Spleen (tissue), 11 donors: ENCODE measurements around the gene SULF2. TPM values are rescaled to one million over a fixed set of nuclear protein-coding genes. Genes with fewer than 3 reads are reported as not detected.

Experiments
- DNase-seq: peaks from one replicate; pipeline ENCODE4 v3.0.0-alpha.2; 2020
- H3K27ac ChIP-seq, 8 donors: fragments of 200-600 bp; sonication (generic) in 7 of 8; 1 replicate in 4 of 8; 2 replicates in 4 of 8; pipeline versions ENCODE4 v1.5.0 to v1.8.0; 2016 to 2021; ENCODE audit warnings: inconsistent platforms in 4 of 8, mild to moderate bottlenecking in 4 of 8, moderate library complexity in 1 of 8
- H3K27me3 ChIP-seq, 7 donors: fragments of 200-600 bp; sonication (generic) in 6 of 7; replicated peaks in 1 of 7; 1 replicate in 4 of 7; 2 replicates in 3 of 7; pipeline versions ENCODE4 v1.5.0 to v1.8.0; 2016 to 2021; ENCODE audit warnings: inconsistent platforms in 3 of 7, mild to moderate bottlenecking in 1 of 7
- H3K36me3 ChIP-seq, 6 donors: fragments of 200-600 bp; sonication (generic) in 5 of 6; 1 replicate in 4 of 6; 2 replicates in 2 of 6; pipeline versions ENCODE4 v1.5.0 to v1.8.0; 2016 to 2021; ENCODE audit warnings: inconsistent platforms in 2 of 6
- H3K4me1 ChIP-seq, 6 donors: fragments of 200-600 bp; sonication (generic) in 5 of 6; 1 replicate in 3 of 6; 2 replicates in 3 of 6; pipeline versions ENCODE4 v1.5.0 to v1.8.0; 2016 to 2021; ENCODE audit warnings: inconsistent platforms in 3 of 6
- H3K4me3 ChIP-seq, 8 donors: fragments of 200-600 bp; sonication (generic) in 7 of 8; 1 replicate in 4 of 8; 2 replicates in 4 of 8; pipeline versions ENCODE4 v1.5.0 to v1.8.0; 2016 to 2021; ENCODE audit warnings: inconsistent platforms in 4 of 8, mild to moderate bottlenecking in 4 of 8, moderate library complexity in 2 of 8
- H3K9me3 ChIP-seq, 8 donors: fragments of 200-600 bp; sonication (generic) in 7 of 8; 1 replicate in 4 of 8; 2 replicates in 4 of 8; pipeline versions ENCODE4 v1.5.0 to v1.8.0; 2016 to 2021; ENCODE audit warnings: inconsistent platforms in 4 of 8
- POLR2A ChIP-seq, 3 donors: fragments of 450-650 bp; IDR thresholded peaks; one replicate each; pipeline ENCODE4 v1.5.1; 2017; ENCODE audit warnings: antibody characterized with exemption in 3 of 3, mild to moderate bottlenecking in 1 of 3
- POLR2AphosphoS5 ChIP-seq, 3 donors: sonication (generic); formaldehyde crosslinking; IDR thresholded peaks; one replicate each; pipeline ENCODE4 v1.5.1; 2017; ENCODE audit warnings: antibody characterized with exemption in 3 of 3
- WGBS, 5 donors: extraction: QIAGEN DNeasy Blood & Tissue Kit in 3 of 5; methylation state at CpG; one replicate each; pipeline versions ENCODE4 v1.1.5 to v1.1.7; 2013 to 2018; 5-methylcytosine and 5-hydroxymethylcytosine counted together
- intact Hi-C: fragments of 100-400 bp; cut with DNase I; formaldehyde crosslinking; loops from one replicate; pipeline ENCODE4 v1.15.0; 2023; ENCODE audit warnings: low total_unique reads
- polyA plus RNA-seq, 3 donors: library from polyadenylated mRNA; stranded (reverse); fragments of 200-250 nt; gene quantifications; one replicate each; pipeline ENCODE4 v1.2.1, GENCODE V29; 2013
- total RNA-seq, 7 donors: library from RNA; depleted of rRNA in 3 of 7; stranded (reverse); fragments of >200 nt in 3 of 7; fragmentation: NEBNext Ultra II Directional in 4 of 7; extraction: Animal tissue kit (Norgen Biotek cat#: 25700) in 4 of 7; gene quantifications; one replicate each; pipeline versions ENCODE4 v1.1.0 to v1.2.1, GENCODE V29; 2016 to 2021
- TF ChIP-seq, protein P1 (sequence below), 11 experiments: fragments of 200-600 bp in 7 of 11; fragments of 450-650 bp in 4 of 11; sonication (generic) in 4 of 11; IDR thresholded peaks in 8 of 11; conservative IDR thresholded peaks in 3 of 11; 1 replicate in 7 of 11; 2 replicates in 4 of 11; pipeline versions ENCODE4 v1.4.0 to v1.8.0; 2016 to 2021; ENCODE audit warnings: antibody characterized with exemption in 11 of 11, inconsistent platforms in 4 of 11, mild to moderate bottlenecking in 1 of 11
- donor health status: healthy with polysubstance abuse.
- donor health status: DM: no; HTN: no; CAD: no; lungs with moderate emphysema.
- donor health status: DM: no; HTN: no; CAD: no.
- donor health status: Bipolar disorder and iron deficiency.
- donor health status: healthy.
- donor health status: DM: no; HTN: no; CAD: no.
- donor health status: DM: yes; HTN: yes; CAD: no.

Gene SULF2
- total and polyA plus RNA-seq, 10 donors: 5.5 to 49.1 (median 15.7) TPM

DNA sequence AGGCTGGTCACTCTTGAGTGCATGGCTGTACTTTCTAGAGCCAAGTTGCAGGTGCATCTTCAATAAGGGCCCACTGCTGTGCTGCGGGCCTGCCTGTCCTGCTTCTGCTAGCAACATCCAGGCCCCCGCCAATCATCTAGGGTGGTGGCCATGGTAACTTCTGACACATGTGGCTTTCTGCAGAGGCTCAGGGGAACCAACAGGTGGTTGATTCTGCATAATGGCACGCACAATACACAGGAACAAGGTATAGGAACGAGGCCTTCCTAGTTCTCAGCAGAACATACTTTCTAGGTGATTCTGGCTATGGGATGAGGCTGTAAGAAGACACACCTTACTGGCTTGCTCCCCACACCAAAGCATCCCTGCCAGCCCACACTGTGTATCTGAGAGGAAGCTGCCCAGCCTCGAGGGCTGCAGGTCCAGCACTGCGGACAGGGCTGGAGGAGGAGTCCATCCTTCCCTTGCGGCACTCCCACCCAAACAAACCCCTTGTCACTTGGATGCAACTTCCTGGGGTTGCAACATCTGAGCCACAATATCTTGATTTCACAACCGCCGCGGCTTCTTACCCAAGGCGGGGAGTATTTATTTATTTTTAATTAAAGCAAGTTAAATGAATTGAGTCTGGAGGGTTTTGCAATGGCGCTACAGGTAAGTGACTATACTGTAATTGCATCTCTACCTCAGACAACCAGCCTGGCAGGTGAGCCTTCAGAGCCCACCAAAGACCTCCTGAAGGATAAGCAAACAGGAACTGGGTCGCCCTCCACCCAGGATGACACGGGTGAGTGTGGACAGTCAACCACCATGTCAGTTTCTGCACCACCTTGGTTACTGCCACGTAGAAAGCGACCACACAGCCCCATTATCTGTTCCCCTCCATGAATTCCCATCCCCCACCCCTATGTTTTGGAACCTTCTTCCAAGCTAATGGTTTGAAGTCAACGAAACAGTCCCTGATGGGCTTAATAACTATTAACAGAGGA, 49.6 kb downstream of the SULF2 start:
- peak; percentile 43 to 70 (median 55) for TF ChIP-seq POLR2AphosphoS5 (IDR thresholded peaks at IDR 0.05)
- no peak for TF ChIP-seq POLR2A (IDR thresholded peaks at IDR 0.05)
- intact Hi-C loops: no loop called here
- H3K9me3 ChIP-seq: no peaks in the 10 kb centered on the region
- peak; percentile 89 for DNase-seq
- 47 to 63% (median 52%) methylated on average over 16 to 17 of the region's 17 CpGs for WGBS, 5 donors
- peaks cover 0 to 30% (median 4%) of the 10 kb centered on the region in 6 donors for H3K4me1 ChIP-seq
- H3K4me3 ChIP-seq: peak overlapping the region in 1 of 8 donors; percentile 49
- H3K27ac ChIP-seq: peak overlapping the region in 6 of 8 donors; percentile 51 to 87 (median 64)
- H3K36me3 ChIP-seq: no peaks in the 10 kb centered on the region
- peaks cover 0 to 2% (median 0%) of the 10 kb centered on the region in 7 donors for H3K27me3 ChIP-seq

DNA sequence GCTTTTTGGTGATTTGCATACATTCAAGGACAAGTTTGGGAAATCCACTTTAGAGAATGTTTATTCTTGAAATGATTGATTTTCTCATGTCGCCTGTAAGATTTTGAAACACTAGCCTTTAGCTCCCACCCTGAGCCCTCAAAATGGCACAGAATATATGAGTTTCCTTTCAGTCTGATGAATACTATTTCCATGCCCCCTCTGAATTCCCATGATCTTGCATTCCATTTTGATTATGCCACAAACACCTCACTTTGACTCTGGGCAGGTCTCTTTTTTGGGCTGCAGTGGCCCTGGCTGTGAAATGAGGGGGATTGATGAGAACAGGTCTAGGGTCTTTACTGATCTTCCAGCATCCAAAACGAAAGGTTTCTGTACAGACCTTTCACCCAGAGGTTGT, 50.4 kb downstream of the SULF2 start:
- TF ChIP-seq POLR2AphosphoS5 (IDR thresholded peaks at IDR 0.05): no peak
- TF ChIP-seq POLR2A (IDR thresholded peaks at IDR 0.05): no peak
- TF ChIP-seq, protein P1, sequence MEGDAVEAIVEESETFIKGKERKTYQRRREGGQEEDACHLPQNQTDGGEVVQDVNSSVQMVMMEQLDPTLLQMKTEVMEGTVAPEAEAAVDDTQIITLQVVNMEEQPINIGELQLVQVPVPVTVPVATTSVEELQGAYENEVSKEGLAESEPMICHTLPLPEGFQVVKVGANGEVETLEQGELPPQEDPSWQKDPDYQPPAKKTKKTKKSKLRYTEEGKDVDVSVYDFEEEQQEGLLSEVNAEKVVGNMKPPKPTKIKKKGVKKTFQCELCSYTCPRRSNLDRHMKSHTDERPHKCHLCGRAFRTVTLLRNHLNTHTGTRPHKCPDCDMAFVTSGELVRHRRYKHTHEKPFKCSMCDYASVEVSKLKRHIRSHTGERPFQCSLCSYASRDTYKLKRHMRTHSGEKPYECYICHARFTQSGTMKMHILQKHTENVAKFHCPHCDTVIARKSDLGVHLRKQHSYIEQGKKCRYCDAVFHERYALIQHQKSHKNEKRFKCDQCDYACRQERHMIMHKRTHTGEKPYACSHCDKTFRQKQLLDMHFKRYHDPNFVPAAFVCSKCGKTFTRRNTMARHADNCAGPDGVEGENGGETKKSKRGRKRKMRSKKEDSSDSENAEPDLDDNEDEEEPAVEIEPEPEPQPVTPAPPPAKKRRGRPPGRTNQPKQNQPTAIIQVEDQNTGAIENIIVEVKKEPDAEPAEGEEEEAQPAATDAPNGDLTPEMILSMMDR (IDR thresholded peaks at IDR 0.05 in 8 of 11, conservative IDR thresholded peaks at IDR 0.05 in 3 of 11): no peak
- intact Hi-C loops: no loop called here

GRCh38 chr20:47733892-47734291, 51.4 kb downstream of the SULF2 start:
- 68 to 91% (median 85%) methylated on average over 4 of the region's 4 CpGs for WGBS, 5 donors
- H3K27me3 ChIP-seq: no peaks in the 10 kb centered on the region
- no peaks in the 10 kb centered on the region for H3K36me3 ChIP-seq
- no peak for DNase-seq
- peaks cover 0 to 38% (median 4%) of the 10 kb centered on the region in 6 donors for H3K4me1 ChIP-seq
- no peaks in the 10 kb centered on the region for H3K9me3 ChIP-seq
- intact Hi-C loops: no loop called here
- H3K27ac ChIP-seq: no peak overlapping the region
- H3K4me3 ChIP-seq: no peak overlapping the region
- TF ChIP-seq, protein P1 (IDR thresholded peaks at IDR 0.05 in 8 of 11, conservative IDR thresholded peaks at IDR 0.05 in 3 of 11): no peak
- TF ChIP-seq POLR2A (IDR thresholded peaks at IDR 0.05) (no peak), POLR2AphosphoS5 (IDR thresholded peaks at IDR 0.05) (no peak)

More for the DNA sequence above, 50.4 kb downstream of the SULF2 start:
- H3K36me3 ChIP-seq: no peaks in the 10 kb centered on the region
- H3K4me1 ChIP-seq: peaks cover 0 to 29% (median 4%) of the 10 kb centered on the region in 6 donors
- WGBS, 5 donors: 73 to 90% (median 84%) methylated on average over 2 of the region's 2 CpGs
- peak overlapping the region in 1 of 8 donors; percentile 49 for H3K4me3 ChIP-seq
- H3K9me3 ChIP-seq: no peaks in the 10 kb centered on the region
- H3K27me3 ChIP-seq: no peaks in the 10 kb centered on the region
- peak overlapping the region in 3 of 8 donors; percentile 61 to 87 (median 74) for H3K27ac ChIP-seq
- DNase-seq: no peak

GRCh38 chr20:47730744-47731143, 54.5 kb downstream of the SULF2 start:
- no peak for DNase-seq

More at GRCh38 chr20:47730744-47731143, 54.5 kb downstream of the SULF2 start:
- Histone ChIP-seq H3K4me1 (peaks cover 18 to 58% (median 27%) of the 10 kb centered on the region in 6 donors), H3K27ac (no peak overlapping the region), H3K4me3 (no peak overlapping the region), H3K36me3 (no peaks in the 10 kb centered on the region), H3K27me3 (no peaks in the 10 kb centered on the region), H3K9me3 (no peaks in the 10 kb centered on the region)
- intact Hi-C loops: no loop called here
- 85 to 96% (median 90%) methylated on average over 4 of the region's 4 CpGs for WGBS, 5 donors
- TF ChIP-seq POLR2AphosphoS5 (IDR thresholded peaks at IDR 0.05): no peak
- TF ChIP-seq POLR2A (IDR thresholded peaks at IDR 0.05): no peak
- TF ChIP-seq, protein P1 (IDR thresholded peaks at IDR 0.05 in 8 of 11, conservative IDR thresholded peaks at IDR 0.05 in 3 of 11): no peak
